Right atrium auricular region (tissue), 2 donors: ENCODE data around the gene GAL3ST2. TPM values are rescaled to one million over a fixed set of nuclear protein-coding genes. Genes with fewer than 3 reads are reported as not detected.

Source experiments
- DNase-seq: peaks from one replicate; pipeline ENCODE4 v3.0.0-alpha.2; 2019; ENCODE audit warnings: low spot score
- H3K27ac ChIP-seq, 2 donors: fragments of 200-600 bp; sonication (generic); 1 replicate in 1 of 2; 2 replicates in 1 of 2; pipeline ENCODE4 v1.5.1; 2016 to 2019
- H3K27me3 ChIP-seq, 2 donors: fragments of 200-600 bp; sonication (generic); one replicate each; pipeline versions ENCODE4 v1.5.1 to v1.6.0; 2017 to 2019
- H3K36me3 ChIP-seq: fragments of 200-600 bp; sonication (generic); one replicate; pipeline ENCODE4 v1.5.1; 2016
- H3K4me1 ChIP-seq, 2 donors: fragments of 200-600 bp; sonication (generic); one replicate each; pipeline versions ENCODE4 v1.5.1 to v1.6.0; 2017 to 2019
- H3K4me3 ChIP-seq, 2 donors: fragments of 200-600 bp; sonication (generic); 1 replicate in 1 of 2; 2 replicates in 1 of 2; pipeline ENCODE4 v1.5.1; 2017 to 2019; ENCODE audit warnings: mild to moderate bottlenecking in 1 of 2, moderate library complexity in 1 of 2
- H3K9me3 ChIP-seq, 2 donors: fragments of 200-600 bp; sonication (generic); one replicate each; pipeline ENCODE4 v1.5.1; 2019
- total RNA-seq, 2 donors: library from RNA; depleted of rRNA; stranded (reverse); fragments of >200 nt; gene quantifications; one replicate each; pipeline ENCODE4 v1.1.0, GENCODE V29; 2016
- TF ChIP-seq, protein P1 (sequence below), 2 donors: fragments of 200-600 bp; sonication (generic); IDR thresholded peaks; one replicate each; pipeline ENCODE4 v1.5.1; 2019; ENCODE audit warnings: antibody characterized with exemption in 2 of 2

GAL3ST2 gene
- total RNA-seq, 2 donors from 2014 or later, result 0.56 to 1.1 TPM

- no peaks in the 10 kb centered on the region for H3K27me3 ChIP-seq
- no peak overlapping the region for H3K4me3 ChIP-seq
- H3K36me3 ChIP-seq, result no peaks in the 10 kb centered on the region
- H3K27ac ChIP-seq, result no peak overlapping the region
- H3K4me1 ChIP-seq, result no peaks in the 10 kb centered on the region
- no peaks in the 10 kb centered on the region for H3K9me3 ChIP-seq
- DNase-seq, result peak; percentile 23
- TF ChIP-seq, protein P1, sequence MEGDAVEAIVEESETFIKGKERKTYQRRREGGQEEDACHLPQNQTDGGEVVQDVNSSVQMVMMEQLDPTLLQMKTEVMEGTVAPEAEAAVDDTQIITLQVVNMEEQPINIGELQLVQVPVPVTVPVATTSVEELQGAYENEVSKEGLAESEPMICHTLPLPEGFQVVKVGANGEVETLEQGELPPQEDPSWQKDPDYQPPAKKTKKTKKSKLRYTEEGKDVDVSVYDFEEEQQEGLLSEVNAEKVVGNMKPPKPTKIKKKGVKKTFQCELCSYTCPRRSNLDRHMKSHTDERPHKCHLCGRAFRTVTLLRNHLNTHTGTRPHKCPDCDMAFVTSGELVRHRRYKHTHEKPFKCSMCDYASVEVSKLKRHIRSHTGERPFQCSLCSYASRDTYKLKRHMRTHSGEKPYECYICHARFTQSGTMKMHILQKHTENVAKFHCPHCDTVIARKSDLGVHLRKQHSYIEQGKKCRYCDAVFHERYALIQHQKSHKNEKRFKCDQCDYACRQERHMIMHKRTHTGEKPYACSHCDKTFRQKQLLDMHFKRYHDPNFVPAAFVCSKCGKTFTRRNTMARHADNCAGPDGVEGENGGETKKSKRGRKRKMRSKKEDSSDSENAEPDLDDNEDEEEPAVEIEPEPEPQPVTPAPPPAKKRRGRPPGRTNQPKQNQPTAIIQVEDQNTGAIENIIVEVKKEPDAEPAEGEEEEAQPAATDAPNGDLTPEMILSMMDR (IDR thresholded peaks at IDR 0.05), result no peak
Measured at GRCh38 chr2:241796209-241796608, 19.6 kb downstream of the GAL3ST2 start.

GRCh38 chr2:241796610-241797138 is 20.1 kb downstream of the GAL3ST2 start:
- DNase-seq, result peak; percentile 55
- TF ChIP-seq, protein P1 (IDR thresholded peaks at IDR 0.05), result no peak
- H3K9me3 ChIP-seq, result no peaks in the 10 kb centered on the region
- H3K27ac ChIP-seq, result no peak overlapping the region
- H3K36me3 ChIP-seq, result no peaks in the 10 kb centered on the region
- H3K4me1 ChIP-seq, result no peaks in the 10 kb centered on the region
- H3K27me3 ChIP-seq, result no peaks in the 10 kb centered on the region
- H3K4me3 ChIP-seq, result no peak overlapping the region

GRCh38 chr2:241797441-241798080 is 20.9 kb downstream of the GAL3ST2 start:
- no peaks in the 10 kb centered on the region for H3K4me1 ChIP-seq
- H3K9me3 ChIP-seq, result no peaks in the 10 kb centered on the region
- H3K36me3 ChIP-seq, result no peaks in the 10 kb centered on the region
- no peaks in the 10 kb centered on the region for H3K27me3 ChIP-seq
- no peak overlapping the region for H3K4me3 ChIP-seq
- TF ChIP-seq, protein P1 (IDR thresholded peaks at IDR 0.05), result no peak
- H3K27ac ChIP-seq, result no peak overlapping the region
- DNase-seq, result peak; percentile 44

DNA sequence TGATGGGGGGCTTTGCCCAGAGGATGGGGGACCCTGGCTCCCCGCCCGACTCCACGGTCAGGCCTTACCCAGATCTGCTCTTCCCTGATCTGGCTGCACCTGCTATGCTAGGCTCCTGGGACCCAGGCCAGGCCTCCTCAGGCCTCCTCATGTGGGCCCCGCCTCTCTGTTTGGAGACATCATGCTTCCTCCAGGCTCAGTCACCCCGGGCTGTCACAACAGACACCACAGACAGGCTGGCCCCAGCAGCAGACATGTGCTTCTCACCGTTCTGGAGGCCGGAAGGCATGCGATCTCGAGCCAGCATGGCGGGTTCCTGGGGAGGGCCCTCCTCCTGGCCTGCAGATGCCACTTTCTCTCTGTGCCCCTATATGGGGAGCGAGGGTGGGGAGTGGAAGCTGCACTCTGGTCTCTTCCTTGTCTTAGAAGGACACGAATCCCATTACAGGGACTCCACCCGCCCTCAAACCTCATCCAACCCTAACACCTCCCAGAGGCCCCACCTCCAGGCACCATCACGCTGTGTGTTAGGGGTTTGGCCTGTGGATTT is 21.5 kb downstream of the GAL3ST2 start:
- DNase-seq, result peak; percentile 42
- H3K27ac ChIP-seq, result no peak overlapping the region
- H3K9me3 ChIP-seq, result no peaks in the 10 kb centered on the region
- H3K27me3 ChIP-seq, result no peaks in the 10 kb centered on the region
- TF ChIP-seq, protein P1 (IDR thresholded peaks at IDR 0.05), result no peak
- no peaks in the 10 kb centered on the region for H3K36me3 ChIP-seq
- H3K4me1 ChIP-seq, result peaks cover 0 to 3% of the 10 kb centered on the region in 2 donors
- H3K4me3 ChIP-seq, result no peak overlapping the region

DNA sequence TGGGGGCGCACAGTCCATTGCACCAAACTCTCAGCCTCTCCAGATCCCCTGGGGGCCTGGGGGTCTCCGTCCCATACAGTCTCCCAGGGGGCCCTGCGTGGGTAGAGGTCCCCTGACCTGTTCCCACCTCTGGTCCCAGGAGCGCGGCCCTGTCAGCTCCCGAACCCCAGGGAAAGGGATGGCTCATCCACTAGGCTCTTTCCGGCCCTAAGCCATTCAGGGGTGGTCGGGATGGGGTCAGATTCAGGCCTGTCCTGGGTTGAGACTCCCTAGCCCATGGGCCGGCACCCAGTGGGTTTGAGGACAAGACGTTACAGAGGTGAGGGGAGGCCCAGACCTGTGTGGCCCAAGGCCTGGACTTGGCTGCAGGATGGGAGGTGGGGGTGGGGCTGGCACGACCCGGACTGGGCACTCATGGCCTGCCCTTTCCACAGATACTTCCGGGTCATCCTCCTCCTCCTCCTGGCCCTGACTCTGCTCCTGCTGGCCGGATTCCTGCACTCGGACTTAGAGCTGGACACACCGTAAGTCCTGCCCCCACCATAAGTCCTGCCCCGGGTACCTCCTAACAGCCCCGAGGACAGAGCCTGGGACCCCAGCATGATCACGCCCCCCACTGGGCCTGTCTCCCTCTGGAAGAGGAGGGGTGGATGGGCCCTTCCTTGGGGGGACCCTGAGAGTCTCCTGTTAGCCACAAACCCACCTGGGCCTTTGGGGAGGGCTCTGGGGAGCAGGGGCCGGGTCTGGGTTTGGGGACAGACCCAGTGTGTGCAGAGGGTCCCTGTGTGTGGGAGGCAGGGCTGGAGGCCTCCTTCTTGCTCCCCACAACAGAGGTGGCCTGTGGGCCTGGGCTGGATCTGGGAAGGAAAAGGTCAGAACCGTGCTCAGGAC is 22.3 kb downstream of the GAL3ST2 start:
- Histone ChIP-seq H3K9me3 (no peaks in the 10 kb centered on the region), H3K36me3 (no peaks in the 10 kb centered on the region), H3K27me3 (no peaks in the 10 kb centered on the region), H3K4me1 (peaks cover 0 to 10% of the 10 kb centered on the region in 2 donors), H3K4me3 (no peak overlapping the region), H3K27ac (no peak overlapping the region)
- DNase-seq, result peak; percentile 46
- TF ChIP-seq, protein P1 (IDR thresholded peaks at IDR 0.05), result no peak
